MM.1S (cell line): ENCODE results near the gene DGUOK.

Source experiments
- DNase-seq: peaks from one replicate; pipeline ENCODE4 v3.0.0-alpha.2; 2015
- H2AFZ ChIP-seq: fragments of 300-600 bp; sonication (generic); 2 replicates; pipeline ENCODE4 v1.6.0; 2016; ENCODE audit warnings: antibody characterized with exemption, low read length
- H3F3A ChIP-seq: fragments of 300-600 bp; sonication (generic); 2 replicates; pipeline ENCODE4 v1.6.1; 2016; ENCODE audit warnings: mild to moderate bottlenecking, antibody characterized with exemption, low read length, moderate library complexity, mixed read lengths; ENCODE audit not compliant: insufficient read depth
- H3K27ac ChIP-seq: fragments of 300-600 bp; sonication (generic); 2 replicates; pipeline ENCODE4 v1.5.1; 2016; ENCODE audit warnings: mild to moderate bottlenecking, low read length
- H3K27me3 ChIP-seq: fragments of 300-600 bp; sonication (generic); replicated peaks from 2 replicates; pipeline ENCODE4 v1.6.0; 2016; ENCODE audit warnings: low read length; ENCODE audit not compliant: insufficient read depth
- H3K36me3 ChIP-seq: fragments of 300-600 bp; sonication (generic); replicated peaks from 2 replicates; pipeline ENCODE4 v1.6.1; 2016; ENCODE audit warnings: mild to moderate bottlenecking, low read length, mixed read lengths; ENCODE audit not compliant: insufficient read depth
- H3K4me1 ChIP-seq: fragments of 300-600 bp; sonication (generic); 2 replicates; pipeline ENCODE4 v1.6.1; 2016; ENCODE audit warnings: low read length, mixed read lengths
- H3K4me2 ChIP-seq: fragments of 300-600 bp; sonication (generic); 2 replicates; pipeline ENCODE4 v1.6.0; 2016; ENCODE audit warnings: low read depth, low read length
- H3K4me3 ChIP-seq: fragments of 300-600 bp; sonication (generic); 2 replicates; pipeline ENCODE4 v1.5.1; 2016; ENCODE audit warnings: low read length, mixed read lengths
- H3K79me2 ChIP-seq: fragments of 300-600 bp; sonication (generic); 2 replicates; pipeline ENCODE4 v1.6.1; 2016; ENCODE audit warnings: mixed run types, low read length, mixed read lengths
- H3K9ac ChIP-seq: fragments of 300-600 bp; sonication (generic); 2 replicates; pipeline ENCODE4 v1.6.1; 2016; ENCODE audit warnings: low read length, mixed read lengths
- H3K9me2 ChIP-seq: fragments of 300-600 bp; sonication (generic); replicated peaks from 2 replicates; pipeline ENCODE4 v1.6.1; 2016; ENCODE audit warnings: mild to moderate bottlenecking, low read length, mixed read lengths; ENCODE audit not compliant: insufficient read depth
- H3K9me3 ChIP-seq: fragments of 300-600 bp; sonication (generic); replicated peaks from 2 replicates; pipeline ENCODE4 v1.6.1; 2016; ENCODE audit warnings: mild to moderate bottlenecking, low read length, mixed read lengths; ENCODE audit not compliant: insufficient read depth
- H4K20me1 ChIP-seq: fragments of 300-600 bp; sonication (generic); 2 replicates; pipeline ENCODE4 v1.6.1; 2016; ENCODE audit warnings: mild to moderate bottlenecking, low read length, moderate library complexity, mixed read lengths; ENCODE audit not compliant: insufficient read depth
- EZH2 ChIP-seq: fragments of 300-600 bp; sonication (generic); optimal IDR thresholded peaks from 2 replicates; pipeline ENCODE3; 2017; ENCODE audit warnings: low read depth, mild to moderate bottlenecking, antibody characterized with exemption, low read length, mixed read lengths
- EZH2phosphoT487 ChIP-seq: fragments of 300-600 bp; sonication (generic); IDR thresholded peaks from 2 replicates; pipeline ENCODE4 v1.6.1; 2018; ENCODE audit warnings: antibody characterized with exemption, low read length
- TF ChIP-seq, protein P1 (sequence below): fragments of 300-600 bp; sonication (generic); IDR thresholded peaks from 2 replicates; pipeline ENCODE4 v1.5.1; 2016; ENCODE audit warnings: antibody characterized with exemption, low read length, mixed read lengths

The DGUOK gene

DNA sequence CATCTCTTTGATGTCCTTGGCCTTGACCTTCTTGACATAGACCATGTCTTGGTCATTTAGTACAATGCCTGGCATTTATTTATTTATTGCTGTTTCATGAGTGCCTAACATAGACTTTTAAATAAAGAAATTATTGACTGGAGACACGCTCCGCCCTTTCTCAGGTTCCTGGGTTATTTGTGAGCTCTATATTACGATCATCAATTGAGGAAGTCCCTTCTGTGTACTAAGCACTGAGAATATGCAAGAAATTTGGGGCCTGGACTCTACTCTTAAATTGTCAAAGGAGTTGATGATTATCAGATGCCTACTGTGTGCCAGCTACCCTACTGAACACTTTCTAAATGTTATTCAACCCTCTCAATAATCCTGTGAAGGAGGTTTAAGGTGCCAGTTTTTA is 38.4 kb downstream of the DGUOK start:
- Histone ChIP-seq H3K27ac (no peak overlapping the region), H3K79me2 (no peaks in the 10 kb centered on the region), H3K4me2 (no peak overlapping the region)

DNA sequence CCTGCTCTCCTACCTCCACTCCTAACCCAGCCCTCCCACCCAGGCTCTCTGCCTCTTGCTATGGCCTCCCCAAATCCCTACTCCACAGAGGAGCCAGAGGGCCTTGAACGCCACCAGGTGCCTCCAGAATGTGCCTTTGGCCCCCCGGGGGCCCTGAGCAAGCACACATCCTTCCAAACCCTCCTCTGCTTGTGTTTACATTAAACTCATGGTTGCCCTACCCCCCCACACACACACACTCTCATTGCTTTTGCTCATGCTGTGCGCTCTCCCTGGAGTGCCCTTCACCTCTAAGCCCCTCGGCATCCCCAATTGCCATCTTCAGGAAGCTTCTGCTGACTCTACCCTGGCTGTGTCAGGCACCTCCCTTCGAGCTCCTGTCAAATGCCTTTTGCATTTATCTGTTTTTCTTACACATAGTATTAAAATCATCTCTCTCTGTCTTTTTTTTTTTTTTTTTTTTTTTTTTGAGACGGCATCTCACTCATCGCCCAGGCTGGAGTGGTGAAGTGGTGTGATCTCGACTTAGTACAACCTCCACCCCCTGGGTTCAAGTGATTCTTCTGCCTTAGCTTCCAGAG is 41.8 kb downstream of the DGUOK start:
- TF ChIP-seq EZH2phosphoT487 (no peak), EZH2 (no peak)
- TF ChIP-seq, protein P1, sequence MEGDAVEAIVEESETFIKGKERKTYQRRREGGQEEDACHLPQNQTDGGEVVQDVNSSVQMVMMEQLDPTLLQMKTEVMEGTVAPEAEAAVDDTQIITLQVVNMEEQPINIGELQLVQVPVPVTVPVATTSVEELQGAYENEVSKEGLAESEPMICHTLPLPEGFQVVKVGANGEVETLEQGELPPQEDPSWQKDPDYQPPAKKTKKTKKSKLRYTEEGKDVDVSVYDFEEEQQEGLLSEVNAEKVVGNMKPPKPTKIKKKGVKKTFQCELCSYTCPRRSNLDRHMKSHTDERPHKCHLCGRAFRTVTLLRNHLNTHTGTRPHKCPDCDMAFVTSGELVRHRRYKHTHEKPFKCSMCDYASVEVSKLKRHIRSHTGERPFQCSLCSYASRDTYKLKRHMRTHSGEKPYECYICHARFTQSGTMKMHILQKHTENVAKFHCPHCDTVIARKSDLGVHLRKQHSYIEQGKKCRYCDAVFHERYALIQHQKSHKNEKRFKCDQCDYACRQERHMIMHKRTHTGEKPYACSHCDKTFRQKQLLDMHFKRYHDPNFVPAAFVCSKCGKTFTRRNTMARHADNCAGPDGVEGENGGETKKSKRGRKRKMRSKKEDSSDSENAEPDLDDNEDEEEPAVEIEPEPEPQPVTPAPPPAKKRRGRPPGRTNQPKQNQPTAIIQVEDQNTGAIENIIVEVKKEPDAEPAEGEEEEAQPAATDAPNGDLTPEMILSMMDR, result no peak
- Histone ChIP-seq H3K4me2 (no peak overlapping the region), H3K4me1 (peaks cover 17% of the 10 kb centered on the region), H3K79me2 (no peaks in the 10 kb centered on the region), H3K36me3 (no peaks in the 10 kb centered on the region), H2AFZ (no peak overlapping the region), H3K27me3 (peaks cover 10% of the 10 kb centered on the region; the same call in 1 of the 2 replicates), H4K20me1 (no peaks in the 10 kb centered on the region), H3K9me3 (no peaks in the 10 kb centered on the region), H3K27ac (no peak overlapping the region), H3K9ac (no peak overlapping the region), H3K4me3 (no peak overlapping the region), H3K9me2 (no peaks in the 10 kb centered on the region), H3F3A (peaks cover 9% of the 10 kb centered on the region; the same call in 1 of the 2 replicates)
- DNase-seq, result no peak

More for the DNA sequence above, 38.4 kb downstream of the DGUOK start:
- DNase-seq, result no peak
- Histone ChIP-seq H4K20me1 (no peaks in the 10 kb centered on the region), H3K27me3 (no peaks in the 10 kb centered on the region), H3K9ac (no peak overlapping the region), H3K36me3 (no peaks in the 10 kb centered on the region), H3K4me1 (peaks cover 1% of the 10 kb centered on the region; the same call in 1 of the 2 replicates), H3K4me3 (no peak overlapping the region), H2AFZ (no peak overlapping the region), H3K9me3 (no peaks in the 10 kb centered on the region), H3K9me2 (no peaks in the 10 kb centered on the region), H3F3A (no peaks in the 10 kb centered on the region)
- TF ChIP-seq EZH2phosphoT487 (no peak), EZH2 (no peak)
- TF ChIP-seq, protein P1, result no peak

DNA sequence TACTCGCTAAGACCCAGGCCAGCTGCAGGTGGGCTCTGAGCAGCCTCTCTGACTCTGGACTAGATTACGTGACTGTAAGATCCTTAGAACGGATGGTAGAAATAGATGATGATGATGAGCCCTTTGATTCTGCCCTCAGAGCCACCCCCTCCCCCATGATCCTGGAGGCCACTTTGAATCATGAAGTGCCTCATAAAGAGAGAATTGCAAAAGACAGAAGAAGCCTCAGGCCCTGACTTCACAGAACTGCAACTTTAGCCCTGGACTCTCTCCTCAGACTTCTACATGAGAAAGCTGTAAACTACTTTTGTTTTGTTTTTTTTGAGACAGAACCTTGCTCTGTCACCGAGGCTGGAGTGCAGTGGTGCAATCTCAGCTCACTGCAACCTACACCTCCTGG is 42.7 kb downstream of the DGUOK start:
- Histone ChIP-seq H3K36me3 (no peaks in the 10 kb centered on the region), H3F3A (peaks cover 9% of the 10 kb centered on the region; the same call in 1 of the 2 replicates), H4K20me1 (no peaks in the 10 kb centered on the region), H3K9me3 (no peaks in the 10 kb centered on the region), H3K4me3 (no peak overlapping the region), H2AFZ (no peak overlapping the region), H3K79me2 (no peaks in the 10 kb centered on the region), H3K4me2 (no peak overlapping the region), H3K27ac (no peak overlapping the region), H3K4me1 (peaks cover 17% of the 10 kb centered on the region), H3K27me3 (peaks cover 10% of the 10 kb centered on the region; the same call in 1 of the 2 replicates), H3K9me2 (no peaks in the 10 kb centered on the region), H3K9ac (no peak overlapping the region)
- TF ChIP-seq EZH2phosphoT487 (no peak), EZH2 (no peak)
- TF ChIP-seq, protein P1, result no peak
- DNase-seq, result no peak
